Left lobe of liver (tissue), 2 donors: ENCODE measurements around the gene NT5C1A. TPM values are rescaled to one million over a fixed set of nuclear protein-coding genes. Genes with fewer than 3 reads are reported as not detected.
A peak's percentile ranks its signal among the peaks of the same experiment; 100 is the strongest.

ENCODE experiments used
- ATAC-seq: fragments of 200-7000 bp; cut with Tn5 transposase; one replicate; pipeline ENCODE4 v1.9.1; 2020; ENCODE audit warnings: mild to moderate bottlenecking, moderate library complexity
- DNase-seq: peaks from one replicate; pipeline ENCODE4 v3.0.0-alpha.2; 2020; ENCODE audit warnings: low spot score
- total RNA-seq: library from RNA; stranded (reverse); gene quantifications from one replicate; pipeline ENCODE4 v1.2.1, GENCODE V29; 2021
- donor health status: DM: no; HTN: no; CAD: no; lungs with moderate emphysema.
- donor health status: DM: no; HTN: yes; CAD: no.

The NT5C1A gene
- total RNA-seq, 1 donor from 2014 or later: not detected

GRCh38 chr1:39690225-39690624 lies 18.3 kb upstream of the NT5C1A start:
- DNase-seq: no peak
- ATAC-seq: no peak

GRCh38 chr1:39689635-39690034 lies 17.7 kb upstream of the NT5C1A start:
- ATAC-seq: no peak
- no peak for DNase-seq

- no peak for ATAC-seq
These were observed 17.3 kb upstream of the NT5C1A start for GRCh38 chr1:39689214-39689613.

GRCh38 chr1:39688706-39689105 lies 16.8 kb upstream of the NT5C1A start:
- ATAC-seq: no peak
- no peak for DNase-seq

More at GRCh38 chr1:39689214-39689613, 17.3 kb upstream of the NT5C1A start:
- DNase-seq: no peak

DNA sequence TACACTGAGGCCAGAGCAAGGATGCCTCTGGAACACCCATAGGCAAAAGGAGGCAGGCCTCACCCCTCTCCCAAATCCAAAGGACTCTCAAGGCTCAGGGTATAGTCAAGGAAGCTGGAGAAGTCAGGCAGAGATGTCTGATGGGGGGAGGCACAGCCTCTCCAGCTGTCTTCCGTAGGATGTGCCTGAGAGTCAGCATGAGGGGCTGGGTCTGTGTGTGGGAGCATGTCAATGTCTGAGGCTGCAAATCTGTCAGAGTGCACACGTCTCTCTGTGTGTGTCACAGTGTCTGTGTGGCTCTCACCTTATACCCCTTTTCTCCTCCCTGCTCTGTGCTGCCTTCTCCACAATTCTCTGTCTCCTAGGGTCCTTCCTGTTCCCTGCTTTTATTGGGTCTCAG lies 15.3 kb upstream of the NT5C1A start:
- ATAC-seq (no peak), DNase-seq (no peak)

DNA sequence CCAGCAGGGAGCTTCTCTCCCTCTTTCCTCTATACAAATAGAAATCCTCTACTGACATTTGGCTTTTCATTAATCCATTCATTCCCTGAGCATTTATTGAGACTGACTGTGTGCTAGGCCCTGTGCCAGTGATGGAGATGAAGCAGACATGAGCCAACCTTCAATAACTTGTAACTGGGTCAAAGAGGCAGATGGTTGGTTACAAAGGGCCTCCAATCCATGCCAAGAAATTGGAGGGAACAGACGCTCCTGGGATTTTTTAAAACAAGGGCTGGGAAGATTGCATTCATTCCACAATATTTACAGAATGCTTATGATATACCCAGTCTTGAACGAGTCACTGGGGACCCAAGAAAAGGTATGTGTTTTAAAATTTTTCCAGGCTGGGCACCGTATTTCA lies 13.2 kb upstream of the NT5C1A start:
- DNase-seq (no peak), ATAC-seq (no peak)

DNA sequence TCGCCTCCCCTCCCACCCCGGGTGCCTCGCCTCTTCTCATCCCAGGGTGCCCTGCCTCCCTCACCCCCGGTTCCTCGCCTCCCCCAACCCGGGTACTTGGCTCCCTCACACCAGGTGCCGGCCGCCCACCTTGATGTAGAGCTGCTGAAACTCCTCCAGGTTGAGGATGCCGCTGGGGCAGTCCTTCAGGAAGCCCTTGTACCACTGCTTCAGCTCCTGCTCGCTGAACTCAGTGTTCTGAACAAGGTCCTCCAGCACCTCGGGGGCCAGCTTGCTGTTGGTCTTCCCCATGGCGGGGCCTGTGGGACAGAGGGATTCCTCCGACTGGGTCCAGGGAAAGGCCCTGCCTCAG lies 12.4 kb upstream of the NT5C1A start:
- no peak for DNase-seq
- no peak for ATAC-seq

GRCh38 chr1:39683591-39684312 lies 11.8 kb upstream of the NT5C1A start:
- ATAC-seq: no peak

DNA sequence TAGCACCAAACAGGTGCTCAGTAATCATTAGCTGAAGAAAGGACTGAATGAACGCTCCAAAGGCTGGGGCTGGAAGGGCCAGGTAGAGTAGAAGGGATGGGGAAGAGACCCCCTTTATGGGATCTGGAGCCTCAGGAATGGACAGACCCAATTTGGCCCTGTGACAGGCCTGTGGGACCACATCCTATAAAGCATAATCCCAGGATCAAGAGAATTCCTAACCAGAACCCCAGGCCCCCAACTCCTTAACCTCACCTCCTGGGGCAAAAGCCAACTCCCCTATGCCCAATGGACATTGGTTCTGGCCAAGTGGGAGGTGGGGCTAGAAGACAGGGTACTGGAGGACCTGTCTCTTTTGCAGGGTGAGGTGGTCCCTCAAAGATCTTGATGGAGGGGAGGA lies 10.1 kb upstream of the NT5C1A start:
- DNase-seq (no peak), ATAC-seq (no peak)

More at GRCh38 chr1:39683591-39684312, 11.8 kb upstream of the NT5C1A start:
- no peak for DNase-seq

DNA sequence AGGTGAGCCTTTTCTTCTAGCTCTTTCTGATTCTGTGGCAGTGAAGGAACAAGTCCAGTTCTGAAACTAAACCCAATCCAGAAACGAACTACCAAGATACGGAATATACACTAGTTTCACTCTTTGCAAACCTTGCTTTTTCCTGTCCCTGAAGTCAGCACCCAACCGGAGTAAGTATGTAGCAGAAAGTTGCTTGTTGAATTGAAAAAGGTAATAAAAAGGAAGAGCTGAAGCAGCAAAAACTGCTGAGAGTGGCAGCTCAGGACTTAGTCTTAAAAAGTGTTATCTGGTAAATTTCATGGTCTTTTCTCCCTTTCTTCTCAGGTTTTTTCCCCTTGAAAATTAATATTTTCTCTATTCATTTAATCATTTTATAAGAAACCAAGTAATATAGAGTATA lies 9.4 kb upstream of the NT5C1A start:
- ATAC-seq (no peak), DNase-seq (no peak)

- ATAC-seq (no peak), DNase-seq (no peak)
These were observed 8.8 kb upstream of the NT5C1A start for GRCh38 chr1:39680751-39681150.

GRCh38 chr1:39679821-39680220 lies 7.9 kb upstream of the NT5C1A start:
- DNase-seq: no peak
- no peak for ATAC-seq

GRCh38 chr1:39678889-39679288 lies 7.0 kb upstream of the NT5C1A start:
- ATAC-seq: no peak

DNA sequence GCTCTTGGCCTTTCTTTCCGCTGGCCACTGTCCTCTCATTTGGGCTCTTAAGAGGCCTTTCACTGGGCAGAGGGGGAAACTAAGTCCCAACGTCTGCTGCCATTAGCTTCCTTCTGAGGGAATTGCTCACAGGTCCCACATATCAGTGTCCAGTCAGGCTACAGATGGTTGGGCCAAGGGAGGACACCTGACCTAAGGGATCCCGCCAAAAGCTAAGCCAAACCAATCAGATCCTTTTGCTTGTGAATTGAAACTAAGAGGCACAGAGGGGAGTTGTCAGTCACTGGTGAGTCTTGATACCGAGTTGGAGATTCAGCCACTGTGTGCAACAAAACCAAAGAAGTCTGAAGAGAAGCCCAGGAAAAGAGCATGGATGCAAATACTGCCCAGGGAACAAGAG lies 5.7 kb upstream of the NT5C1A start:
- ATAC-seq: no peak
- DNase-seq: no peak

More at GRCh38 chr1:39678889-39679288, 7.0 kb upstream of the NT5C1A start:
- DNase-seq: no peak

- no peak for ATAC-seq
- no peak for DNase-seq
These were observed 5.1 kb upstream of the NT5C1A start for GRCh38 chr1:39676948-39677548.

GRCh38 chr1:39675220-39675619 lies 3.3 kb upstream of the NT5C1A start:
- DNase-seq (no peak), ATAC-seq (no peak)

DNA sequence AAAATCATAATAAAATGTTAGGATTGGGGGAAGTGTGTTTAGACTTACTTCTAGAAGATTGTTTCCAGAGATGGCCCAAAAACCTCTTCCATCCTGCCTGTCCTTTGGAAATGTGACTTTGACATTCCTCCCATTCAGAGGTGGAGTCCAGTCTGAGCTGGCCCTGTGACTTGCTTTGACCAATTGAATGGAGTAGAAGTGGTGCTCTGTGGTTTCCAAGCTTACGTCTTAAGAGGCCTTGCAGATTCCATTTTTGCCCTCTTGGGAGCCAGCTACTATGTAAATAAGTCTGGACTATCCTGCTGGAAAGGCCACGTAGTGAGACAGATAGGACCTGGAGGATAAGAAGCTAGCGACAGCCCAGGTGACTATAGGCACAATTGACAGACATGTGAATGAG lies 1.3 kb upstream of the NT5C1A start:
- no peak for DNase-seq
- ATAC-seq: no peak

DNA sequence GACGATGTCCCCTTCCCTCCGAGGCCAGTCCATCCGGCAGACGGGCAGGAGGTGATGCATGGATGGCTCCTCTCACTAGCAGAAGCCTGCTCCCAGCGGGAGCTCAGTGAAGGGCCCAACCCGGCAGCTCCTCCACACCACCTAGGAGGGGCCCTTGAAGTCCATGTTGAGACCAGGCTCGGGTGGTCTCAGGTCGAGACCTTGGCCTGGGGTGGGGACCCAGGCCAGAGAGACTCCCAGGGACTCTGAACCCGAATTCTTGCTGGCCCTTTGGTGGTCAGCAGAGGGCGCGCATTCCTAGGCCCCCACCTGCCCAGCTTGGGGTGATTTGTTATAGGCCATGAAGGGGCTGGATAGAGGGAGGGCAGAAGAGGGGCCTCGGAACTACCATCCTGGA lies 642 bp upstream of the NT5C1A start:
- ATAC-seq (peak; percentile 29), DNase-seq (no peak)

DNA sequence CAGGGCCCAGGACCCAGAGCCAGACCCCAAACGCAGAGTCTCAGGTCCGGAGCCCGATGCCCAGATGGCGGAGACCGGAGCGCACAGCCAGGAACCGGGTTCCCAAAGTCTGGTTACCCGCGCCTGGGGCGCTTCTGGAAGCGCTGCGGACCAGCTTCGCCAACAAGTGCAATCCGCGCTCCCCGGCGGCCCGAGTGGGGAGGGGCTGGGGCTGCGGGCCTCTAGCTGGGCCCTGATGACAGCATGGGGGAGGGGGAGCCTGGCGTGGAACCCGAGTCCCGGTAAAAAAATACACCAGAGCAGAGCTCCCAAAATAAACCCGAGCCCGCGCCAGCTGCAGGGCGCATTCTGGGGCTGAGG lies 494 bp downstream of the NT5C1A start:
- DNase-seq (no peak), ATAC-seq (peak; percentile 25)

DNA sequence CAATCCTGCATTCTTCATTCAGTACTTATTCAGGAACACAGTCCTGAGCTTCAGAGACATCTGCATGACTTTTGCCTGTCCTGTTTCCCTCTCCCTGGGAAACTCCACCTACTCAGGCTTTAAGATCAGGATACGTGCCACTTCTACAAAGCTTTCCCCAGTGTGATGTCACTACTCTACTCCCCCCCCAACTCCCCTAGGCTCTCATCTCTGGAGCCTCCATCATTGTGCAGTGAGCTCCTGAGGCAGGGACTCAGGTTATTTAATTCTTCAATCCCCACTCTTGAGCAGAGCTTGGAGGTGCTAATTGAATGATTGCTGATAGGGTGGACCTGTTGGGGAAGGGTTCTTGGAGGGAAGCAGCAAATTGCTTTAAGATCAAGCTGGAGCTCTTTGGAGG lies 1.2 kb downstream of the NT5C1A start:
- no peak for ATAC-seq
- no peak for DNase-seq

DNA sequence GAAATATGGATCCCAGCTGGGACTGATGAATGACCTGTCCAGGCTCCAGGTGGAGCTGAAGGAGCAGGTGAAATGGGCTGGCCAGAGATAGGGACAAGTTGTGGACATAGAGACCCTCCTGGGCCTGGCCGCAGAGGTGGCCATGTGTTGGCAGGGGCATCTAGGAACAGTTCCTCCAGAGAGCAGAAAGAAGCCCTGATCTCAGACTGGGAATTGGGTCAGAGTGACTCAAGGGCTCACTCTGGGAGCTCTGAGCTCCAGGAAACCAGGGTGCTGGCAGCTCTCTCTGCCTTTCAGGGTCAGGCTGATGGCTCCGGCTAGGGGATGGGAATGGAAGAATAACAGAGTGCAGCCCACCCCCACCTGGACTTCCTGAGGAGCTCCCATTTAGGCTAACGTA lies 3.0 kb downstream of the NT5C1A start:
- DNase-seq (no peak), ATAC-seq (no peak)

DNA sequence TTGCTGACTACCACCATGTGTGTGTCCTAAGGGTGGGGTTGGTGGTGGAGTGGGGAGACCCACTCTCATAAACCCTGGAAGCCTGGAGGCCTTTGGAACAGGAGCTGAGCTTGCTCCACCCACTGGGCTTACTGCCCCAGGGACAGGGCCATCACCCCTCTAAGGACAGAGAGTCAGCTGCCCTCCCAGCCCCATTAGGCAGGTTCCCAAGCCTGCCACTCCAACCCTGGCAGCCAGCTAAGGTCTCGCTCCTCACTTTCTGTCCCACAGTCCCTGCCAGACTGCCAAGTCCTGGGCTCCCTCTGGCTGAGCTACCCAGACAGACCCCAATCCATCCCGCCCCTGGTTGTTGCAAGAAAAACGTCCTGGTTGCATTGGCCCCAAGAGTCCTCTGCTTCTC lies 3.8 kb downstream of the NT5C1A start:
- DNase-seq (no peak), ATAC-seq (no peak)

- DNase-seq (no peak), ATAC-seq (no peak)
These were observed 5.1 kb downstream of the NT5C1A start for GRCh38 chr1:39666772-39667171.
